Uterus (tissue), 4 donors: Measurements from ENCODE around the gene EDDM3A. TPM values are rescaled to one million over a fixed set of nuclear protein-coding genes. Genes with fewer than 3 reads are reported as not detected.
"Not testable (repeated sequence)": the region's sequence is repeated elsewhere in the genome, so short reads cannot be mapped to it uniquely, and the experiment has no call there.

Experiments
- DNase-seq, 2 donors: peaks; one replicate each; pipeline ENCODE4 v3.0.0-alpha.2; 2019 to 2020
- H3K27ac ChIP-seq, 2 donors: fragments of 200-600 bp; sonication (generic); 1 replicate in 1 of 2; 2 replicates in 1 of 2; pipeline ENCODE4 v1.5.1; 2016 to 2018
- H3K27me3 ChIP-seq, 2 donors: fragments of 200-600 bp; sonication (generic); one replicate each; pipeline ENCODE4 v1.5.1; 2018 to 2019; ENCODE audit warnings: control low read depth in 1 of 2
- H3K36me3 ChIP-seq, 2 donors: fragments of 200-600 bp; sonication (generic); one replicate each; pipeline ENCODE4 v1.5.1; 2019; ENCODE audit warnings: control low read depth in 1 of 2
- H3K4me1 ChIP-seq, 2 donors: fragments of 200-600 bp; sonication (generic); one replicate each; pipeline ENCODE4 v1.5.1; 2018 to 2019; ENCODE audit warnings: control low read depth in 1 of 2
- H3K4me3 ChIP-seq, 2 donors: fragments of 200-600 bp; sonication (generic); 1 replicate in 1 of 2; 2 replicates in 1 of 2; pipeline ENCODE4 v1.5.1; 2018 to 2019; ENCODE audit warnings: mild to moderate bottlenecking in 1 of 2
- H3K9me3 ChIP-seq, 2 donors: fragments of 200-600 bp; sonication (generic); one replicate each; pipeline ENCODE4 v1.5.1; 2019; ENCODE audit warnings: control low read depth in 1 of 2
- POLR2A ChIP-seq, 2 donors: fragments of 450-650 bp; IDR thresholded peaks; one replicate each; pipeline ENCODE4 v1.6.1; 2016; ENCODE audit warnings: antibody characterized with exemption in 2 of 2, mild to moderate bottlenecking in 1 of 2, moderate library complexity in 1 of 2
- intact Hi-C: fragments of 100-400 bp; cut with DNase I; formaldehyde crosslinking; loops from one replicate; pipeline ENCODE4 v1.15.1; 2023; ENCODE audit warnings: low total_unique reads
- total RNA-seq, 4 donors: library from RNA; depleted of rRNA in 3 of 4; stranded (reverse); fragments of >200 nt in 3 of 4; gene quantifications; one replicate each; pipeline versions ENCODE4 v1.1.0 to v1.2.4, GENCODE V29; 2014 to 2023
- TF ChIP-seq, protein P1 (sequence below), 4 experiments: fragments of 200-600 bp in 2 of 4; fragments of 450-650 bp in 2 of 4; sonication (generic) in 2 of 4; IDR thresholded peaks; one replicate each; pipeline ENCODE4 v1.5.1; 2016 to 2019; ENCODE audit warnings: antibody characterized with exemption in 4 of 4, mild to moderate bottlenecking in 2 of 4, moderate library complexity in 1 of 4
- donor health status: DM: yes; HTN: yes; CAD: no.

The EDDM3A gene
- total RNA-seq, 4 donors from 2014 or later: not detected

DNA sequence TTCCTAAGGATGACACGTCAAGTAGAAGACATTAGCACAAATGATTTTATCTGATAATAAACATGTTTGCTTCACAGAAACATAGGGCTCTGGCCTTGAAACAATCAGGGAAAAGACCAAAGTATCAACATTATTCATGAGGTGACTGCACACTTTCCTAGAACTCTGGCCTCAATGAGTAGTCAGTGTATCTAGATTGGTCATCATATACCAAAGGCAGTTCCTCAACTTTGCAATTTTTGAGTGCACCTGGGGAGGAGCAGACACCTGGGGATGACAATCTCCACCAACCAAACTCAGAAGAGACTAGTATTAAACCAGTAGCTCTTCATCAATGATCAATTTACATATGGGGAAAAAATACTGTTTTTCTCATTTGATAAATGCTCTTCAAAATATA, 4.5 kb downstream of the EDDM3A start:
- intact Hi-C loops: no loop called here
- TF ChIP-seq, protein P1, sequence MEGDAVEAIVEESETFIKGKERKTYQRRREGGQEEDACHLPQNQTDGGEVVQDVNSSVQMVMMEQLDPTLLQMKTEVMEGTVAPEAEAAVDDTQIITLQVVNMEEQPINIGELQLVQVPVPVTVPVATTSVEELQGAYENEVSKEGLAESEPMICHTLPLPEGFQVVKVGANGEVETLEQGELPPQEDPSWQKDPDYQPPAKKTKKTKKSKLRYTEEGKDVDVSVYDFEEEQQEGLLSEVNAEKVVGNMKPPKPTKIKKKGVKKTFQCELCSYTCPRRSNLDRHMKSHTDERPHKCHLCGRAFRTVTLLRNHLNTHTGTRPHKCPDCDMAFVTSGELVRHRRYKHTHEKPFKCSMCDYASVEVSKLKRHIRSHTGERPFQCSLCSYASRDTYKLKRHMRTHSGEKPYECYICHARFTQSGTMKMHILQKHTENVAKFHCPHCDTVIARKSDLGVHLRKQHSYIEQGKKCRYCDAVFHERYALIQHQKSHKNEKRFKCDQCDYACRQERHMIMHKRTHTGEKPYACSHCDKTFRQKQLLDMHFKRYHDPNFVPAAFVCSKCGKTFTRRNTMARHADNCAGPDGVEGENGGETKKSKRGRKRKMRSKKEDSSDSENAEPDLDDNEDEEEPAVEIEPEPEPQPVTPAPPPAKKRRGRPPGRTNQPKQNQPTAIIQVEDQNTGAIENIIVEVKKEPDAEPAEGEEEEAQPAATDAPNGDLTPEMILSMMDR (IDR thresholded peaks at IDR 0.05): no peak
- TF ChIP-seq POLR2A (IDR thresholded peaks at IDR 0.05): no peak
- H3K4me3 ChIP-seq: no peak overlapping the region
- H3K9me3 ChIP-seq: no peaks in the 10 kb centered on the region
- no peaks in the 10 kb centered on the region for H3K4me1 ChIP-seq
- DNase-seq: no peak
- no peak overlapping the region for H3K27ac ChIP-seq
- H3K36me3 ChIP-seq: no peaks in the 10 kb centered on the region
- H3K27me3 ChIP-seq: no peaks in the 10 kb centered on the region

DNA sequence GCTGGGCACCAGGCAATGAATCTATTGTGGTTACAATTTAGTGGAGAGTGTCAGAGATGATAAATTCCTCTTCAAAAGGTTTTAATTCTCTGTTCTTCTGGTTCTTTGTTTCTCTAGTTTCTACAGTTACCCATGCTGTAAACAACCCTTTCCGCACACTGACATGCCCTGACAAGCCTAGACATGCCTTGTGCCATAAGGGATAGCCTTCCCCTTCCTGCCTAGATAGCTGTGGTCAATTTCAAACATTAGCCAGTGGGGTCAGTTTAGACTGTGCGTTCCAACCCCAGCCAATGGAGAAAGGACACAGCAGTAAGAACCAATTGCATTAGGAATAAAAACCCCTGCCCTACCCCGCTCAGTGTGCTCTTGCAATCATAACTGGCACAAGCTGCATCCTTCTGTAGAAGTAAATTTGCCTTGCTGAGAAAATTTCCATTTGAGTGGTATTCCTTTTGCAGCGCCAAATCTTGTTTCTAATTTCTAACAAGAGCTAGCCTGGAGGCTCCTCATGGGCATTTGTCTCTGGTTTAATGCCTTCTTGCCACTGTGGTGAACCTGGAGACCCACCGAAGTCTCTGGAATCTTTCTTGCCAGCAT, 6.4 kb downstream of the EDDM3A start:
- Histone ChIP-seq H3K4me1 (no peaks in the 10 kb centered on the region), H3K36me3 (no peaks in the 10 kb centered on the region), H3K27ac (no peak overlapping the region), H3K4me3 (no peak overlapping the region), H3K9me3 (no peaks in the 10 kb centered on the region), H3K27me3 (no peaks in the 10 kb centered on the region)
- TF ChIP-seq, protein P1 (IDR thresholded peaks at IDR 0.05): no peak
- TF ChIP-seq POLR2A (IDR thresholded peaks at IDR 0.05): no peak
- intact Hi-C loops: no loop called here
- DNase-seq: no peak

DNA sequence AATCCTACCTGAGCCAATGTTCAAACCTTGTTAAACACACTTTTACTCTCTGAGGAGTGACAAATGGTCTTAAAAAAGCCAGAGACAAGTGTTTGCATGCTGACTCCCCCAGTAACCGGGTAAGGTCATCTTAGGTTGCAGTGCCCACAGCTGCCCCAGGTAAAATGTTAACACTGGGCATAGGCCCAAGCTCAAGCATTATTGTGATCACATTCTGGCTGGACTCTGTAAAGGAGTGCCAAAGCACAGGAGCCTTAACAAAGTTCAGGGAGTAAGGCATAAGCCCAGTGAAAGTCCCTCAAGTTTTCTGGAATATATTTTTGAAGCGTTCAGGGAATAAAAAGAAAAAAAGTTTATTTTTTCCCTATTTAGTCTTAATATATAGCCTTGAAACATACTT, 8.6 kb downstream of the EDDM3A start:
- Histone ChIP-seq H3K36me3 (no peaks in the 10 kb centered on the region), H3K9me3 (no peaks in the 10 kb centered on the region), H3K4me1 (no peaks in the 10 kb centered on the region), H3K4me3 (no peak overlapping the region), H3K27ac (no peak overlapping the region), H3K27me3 (no peaks in the 10 kb centered on the region)
- no peak for TF ChIP-seq POLR2A (IDR thresholded peaks at IDR 0.05)
- TF ChIP-seq, protein P1 (IDR thresholded peaks at IDR 0.05): no peak
- intact Hi-C loops: no loop called here
- no peak for DNase-seq

DNA sequence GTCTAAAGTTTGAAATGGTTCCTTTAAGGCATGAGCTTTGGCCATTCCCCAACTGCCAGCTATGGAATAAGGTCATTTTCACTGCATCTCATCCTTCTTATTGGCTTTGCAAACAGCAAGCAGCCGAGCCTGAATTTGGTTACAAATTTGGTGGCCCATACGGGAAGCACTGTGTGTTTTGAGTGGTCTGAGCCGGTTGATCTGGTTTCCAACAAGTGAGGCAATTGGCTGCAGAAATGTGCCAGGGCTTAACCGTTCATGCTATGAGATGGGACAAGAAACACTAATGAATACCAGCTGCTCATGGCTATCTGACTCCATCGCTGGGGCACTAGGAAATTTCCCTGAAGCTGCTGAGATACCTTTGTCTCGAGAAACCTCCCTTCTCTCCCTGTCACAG, 9.3 kb downstream of the EDDM3A start:
- TF ChIP-seq POLR2A (IDR thresholded peaks at IDR 0.05): no peak
- TF ChIP-seq, protein P1 (IDR thresholded peaks at IDR 0.05): no peak
- intact Hi-C loops: no loop called here
- no peak overlapping the region for H3K27ac ChIP-seq

DNA sequence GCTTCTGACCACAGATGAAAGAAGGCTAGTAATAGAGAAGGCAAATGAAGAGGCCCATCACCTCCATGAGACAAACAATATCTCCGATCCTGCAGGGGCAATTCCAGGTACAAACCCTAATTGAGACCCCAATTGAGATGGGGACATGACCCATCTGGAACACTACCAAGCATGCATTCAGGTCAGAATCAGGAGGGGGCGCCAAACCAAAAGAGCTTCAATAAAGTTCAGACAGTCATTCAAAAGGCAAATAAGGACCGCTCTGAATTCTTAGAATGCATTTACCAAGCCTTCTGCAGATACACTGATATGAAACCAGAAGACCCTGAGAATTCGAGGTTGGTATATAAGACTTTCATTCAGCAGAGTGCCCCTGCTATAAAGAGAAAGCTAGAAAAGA, 12.3 kb downstream of the EDDM3A start:
- Histone ChIP-seq H3K36me3 (no peaks in the 10 kb centered on the region), H3K27ac (no peak overlapping the region), H3K4me1 (no peaks in the 10 kb centered on the region), H3K4me3 (no peak overlapping the region), H3K9me3 (no peaks in the 10 kb centered on the region), H3K27me3 (no peaks in the 10 kb centered on the region)
- intact Hi-C loops: no loop called here
- TF ChIP-seq, protein P1 (IDR thresholded peaks at IDR 0.05): peak in 3 of 4 experiments; percentile 7 to 37 (median 11)
- TF ChIP-seq POLR2A (IDR thresholded peaks at IDR 0.05): no peak
- no peak for DNase-seq

More for the DNA sequence above, 9.3 kb downstream of the EDDM3A start:
- no peak for DNase-seq
- H3K27me3 ChIP-seq: no peaks in the 10 kb centered on the region
- no peaks in the 10 kb centered on the region for H3K9me3 ChIP-seq
- no peak overlapping the region for H3K4me3 ChIP-seq
- no peaks in the 10 kb centered on the region for H3K36me3 ChIP-seq
- no peaks in the 10 kb centered on the region for H3K4me1 ChIP-seq

- H3K27ac ChIP-seq, H3K4me3 ChIP-seq, H3K27me3 ChIP-seq, intact Hi-C loops, H3K9me3 ChIP-seq, H3K36me3 ChIP-seq, H3K4me1 ChIP-seq, DNase-seq: not testable (repeated sequence)
Measured at GRCh38 chr14:20759465-20759864, 13.8 kb downstream of the EDDM3A start.
